Mucosa of rectum (tissue), 2 donors: Measurements from ENCODE around the gene SSNA1.

ENCODE experiments used
- H3K27ac ChIP-seq, 2 donors: one replicate each; pipeline ENCODE4 v1.7.0; 2013; ENCODE audit warnings: inconsistent platforms in 2 of 2, low read depth in 2 of 2, low read length in 2 of 2
- H3K27me3 ChIP-seq, 2 donors: one replicate each; pipeline ENCODE4 v1.7.0; 2013; ENCODE audit warnings: low read length in 2 of 2; ENCODE audit not compliant: control insufficient read depth in 2 of 2, insufficient read depth in 2 of 2
- H3K36me3 ChIP-seq, 2 donors: one replicate each; pipeline ENCODE4 v1.7.0; 2013; ENCODE audit warnings: low read length in 2 of 2; ENCODE audit not compliant: control insufficient read depth in 2 of 2, insufficient read depth in 2 of 2
- H3K4me1 ChIP-seq, 2 donors: one replicate each; pipeline ENCODE4 v1.7.0; 2013; ENCODE audit warnings: low read length in 2 of 2, mild to moderate bottlenecking in 1 of 2; ENCODE audit not compliant: control insufficient read depth in 2 of 2, insufficient read depth in 2 of 2
- H3K4me3 ChIP-seq, 2 donors: one replicate each; pipeline ENCODE4 v1.7.0; 2013; ENCODE audit warnings: low read length in 2 of 2
- H3K9ac ChIP-seq, 2 donors: one replicate each; pipeline ENCODE4 v1.7.0; 2013; ENCODE audit warnings: low read length in 2 of 2, low read depth in 1 of 2, mild to moderate bottlenecking in 1 of 2
- H3K9me3 ChIP-seq, 2 donors: one replicate each; pipeline ENCODE4 v1.7.0; 2013; ENCODE audit warnings: low read length in 2 of 2; ENCODE audit not compliant: control insufficient read depth in 2 of 2
- donor health status: healthy.
- donor health status: Normal muscosa, but diverticular disease.

SSNA1 gene

GRCh38 chr9:137176302-137177182, 11.9 kb upstream of the SSNA1 start:
- no peaks in the 10 kb centered on the region for H3K9me3 ChIP-seq
- H3K27me3 ChIP-seq, result peaks cover 9 to 10% of the 10 kb centered on the region in 2 donors
- peaks cover 6 to 38% of the 10 kb centered on the region in 2 donors for H3K4me1 ChIP-seq
- H3K36me3 ChIP-seq, result peaks cover 23 to 32% of the 10 kb centered on the region in 2 donors
- no peak overlapping the region for H3K4me3 ChIP-seq
- no peak overlapping the region for H3K27ac ChIP-seq
- H3K9ac ChIP-seq, result no peak overlapping the region

GRCh38 chr9:137178201-137178938, 10.1 kb upstream of the SSNA1 start:
- Histone ChIP-seq H3K27me3 (peaks cover 5 to 7% of the 10 kb centered on the region in 2 donors), H3K9ac (no peak overlapping the region), H3K9me3 (no peaks in the 10 kb centered on the region), H3K4me3 (no peak overlapping the region), H3K36me3 (peaks cover 37 to 41% of the 10 kb centered on the region in 2 donors), H3K27ac (no peak overlapping the region), H3K4me1 (peaks cover 6 to 29% of the 10 kb centered on the region in 2 donors)

- H3K36me3 ChIP-seq, result peaks cover 42 to 49% of the 10 kb centered on the region in 2 donors
- no peak overlapping the region for H3K9ac ChIP-seq
- H3K4me3 ChIP-seq, result no peak overlapping the region
- H3K4me1 ChIP-seq, result peaks cover 4 to 25% of the 10 kb centered on the region in 2 donors
- peaks cover 2% of the 10 kb centered on the region in 2 donors for H3K27me3 ChIP-seq
- no peak overlapping the region for H3K27ac ChIP-seq
- no peaks in the 10 kb centered on the region for H3K9me3 ChIP-seq
Observed at GRCh38 chr9:137178939-137179630, 9.4 kb upstream of the SSNA1 start.

GRCh38 chr9:137179761-137180160, 8.7 kb upstream of the SSNA1 start:
- Histone ChIP-seq H3K27ac (no peak overlapping the region), H3K27me3 (no peaks in the 10 kb centered on the region), H3K4me3 (no peak overlapping the region), H3K9ac (no peak overlapping the region), H3K4me1 (peaks cover 3 to 20% of the 10 kb centered on the region in 2 donors), H3K36me3 (peaks cover 48 to 51% of the 10 kb centered on the region in 2 donors), H3K9me3 (no peaks in the 10 kb centered on the region)

- Histone ChIP-seq H3K4me3 (no peak overlapping the region), H3K27ac (no peak overlapping the region), H3K36me3 (peaks cover 50 to 54% of the 10 kb centered on the region in 2 donors), H3K9me3 (no peaks in the 10 kb centered on the region), H3K4me1 (peaks cover 0 to 17% of the 10 kb centered on the region in 2 donors), H3K27me3 (no peaks in the 10 kb centered on the region), H3K9ac (no peak overlapping the region)
Observed at GRCh38 chr9:137180491-137180890, 8.0 kb upstream of the SSNA1 start.

DNA sequence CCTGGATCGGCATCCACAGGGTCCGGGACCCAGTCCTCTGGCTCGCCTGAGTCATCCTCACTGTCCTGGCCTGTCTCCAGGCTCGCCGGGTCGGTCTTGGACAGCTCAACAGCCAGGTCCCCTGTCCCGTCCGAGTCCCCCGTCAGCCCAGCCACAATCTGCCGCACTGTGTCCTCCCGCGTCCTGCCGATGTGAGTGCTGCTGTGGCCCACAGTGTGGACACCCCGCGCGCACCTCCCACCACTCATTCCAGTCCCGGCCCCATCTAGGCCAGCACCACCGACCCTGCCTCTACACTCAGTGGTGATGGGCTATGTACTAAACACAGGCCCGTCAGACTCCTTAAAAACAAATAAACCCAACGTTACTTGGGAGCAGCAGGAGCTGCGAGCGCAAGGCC, 6.8 kb upstream of the SSNA1 start:
- Histone ChIP-seq H3K27ac (no peak overlapping the region), H3K9me3 (no peaks in the 10 kb centered on the region), H3K4me1 (peaks cover 7 to 11% of the 10 kb centered on the region in 2 donors), H3K36me3 (peaks cover 57 to 64% of the 10 kb centered on the region in 2 donors), H3K4me3 (no peak overlapping the region), H3K9ac (no peak overlapping the region), H3K27me3 (no peaks in the 10 kb centered on the region)

GRCh38 chr9:137182836-137183235, 5.6 kb upstream of the SSNA1 start:
- no peak overlapping the region for H3K27ac ChIP-seq
- H3K9ac ChIP-seq, result no peak overlapping the region
- H3K4me3 ChIP-seq, result no peak overlapping the region
- H3K4me1 ChIP-seq, result peaks cover 16 to 18% of the 10 kb centered on the region in 2 donors
- peaks cover 57 to 65% of the 10 kb centered on the region in 2 donors for H3K36me3 ChIP-seq
- no peaks in the 10 kb centered on the region for H3K27me3 ChIP-seq
- H3K9me3 ChIP-seq, result no peaks in the 10 kb centered on the region

- no peak overlapping the region for H3K27ac ChIP-seq
- peaks cover 20 to 21% of the 10 kb centered on the region in 2 donors for H3K4me1 ChIP-seq
- no peaks in the 10 kb centered on the region for H3K9me3 ChIP-seq
- H3K36me3 ChIP-seq, result peaks cover 51 to 57% of the 10 kb centered on the region in 2 donors
- no peak overlapping the region for H3K4me3 ChIP-seq
- H3K27me3 ChIP-seq, result no peaks in the 10 kb centered on the region
- no peak overlapping the region for H3K9ac ChIP-seq
Observed at GRCh38 chr9:137183980-137184595, 4.4 kb upstream of the SSNA1 start.

DNA sequence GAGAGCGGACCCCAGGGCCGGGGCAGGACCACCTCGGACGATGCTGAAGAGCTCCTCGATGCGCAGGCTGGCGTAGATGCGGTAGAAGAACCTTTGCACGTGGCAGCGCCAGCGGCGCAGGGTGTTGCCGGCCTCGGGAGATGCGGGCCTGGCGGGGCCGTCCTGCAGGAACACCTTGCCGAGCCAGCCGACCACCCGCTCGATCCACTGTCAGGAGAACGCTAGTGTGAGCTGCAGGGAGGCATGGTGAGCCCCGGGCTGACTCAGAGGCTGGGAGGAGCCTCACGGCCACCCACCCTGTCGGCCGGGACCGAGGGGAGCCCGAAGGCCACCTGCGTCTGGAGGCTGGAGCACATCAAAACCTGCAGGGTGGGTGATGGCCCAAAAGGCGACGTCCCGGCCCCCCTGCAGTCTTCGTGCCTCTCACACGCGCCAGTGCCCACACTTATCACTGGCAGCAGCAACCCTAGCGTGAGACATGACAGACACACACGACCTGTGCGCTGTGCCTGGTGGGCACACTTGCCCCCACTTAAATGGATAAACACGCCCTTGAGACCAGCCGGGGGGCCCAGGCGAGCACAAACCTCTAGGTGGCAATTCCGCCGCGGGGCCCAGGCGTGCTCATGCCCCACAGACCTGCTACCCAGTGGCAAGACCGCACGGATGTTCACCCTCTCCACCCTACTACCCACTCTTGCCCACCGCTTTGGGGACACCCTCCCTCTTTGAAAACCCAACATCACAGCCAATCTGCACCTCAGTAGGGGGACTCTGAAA, 3.4 kb upstream of the SSNA1 start:
- H3K27ac ChIP-seq, result no peak overlapping the region
- no peak overlapping the region for H3K9ac ChIP-seq
- H3K4me3 ChIP-seq, result no peak overlapping the region
- no peaks in the 10 kb centered on the region for H3K27me3 ChIP-seq
- H3K36me3 ChIP-seq, result peaks cover 50 to 52% of the 10 kb centered on the region in 2 donors
- peaks cover 30 to 31% of the 10 kb centered on the region in 2 donors for H3K4me1 ChIP-seq
- no peaks in the 10 kb centered on the region for H3K9me3 ChIP-seq
